Amygdala (tissue), 56 donors: ENCODE measurements around the gene ODC1.
"Not testable (repeated sequence)": the region's sequence is repeated elsewhere in the genome, so short reads cannot be mapped to it uniquely, and the experiment has no call there.

Experiments
- DNase-seq, 56 donors: peaks; one replicate each; lab custom pipeline; 2025; lab: John Stamatoyannopoulos, UW

Gene ODC1

GRCh38 chr2:10457846-10458598, 9.9 kb upstream of the ODC1 start:
- DNase-seq, result no peak

GRCh38 chr2:10457195-10457594, 9.1 kb upstream of the ODC1 start:
- DNase-seq, result not testable (repeated sequence)

GRCh38 chr2:10454505-10454904, 6.4 kb upstream of the ODC1 start:
- no peak for DNase-seq

GRCh38 chr2:10453905-10454298, 5.8 kb upstream of the ODC1 start:
- DNase-seq, result no peak

- no peak for DNase-seq
These were observed 5.1 kb upstream of the ODC1 start for GRCh38 chr2:10452956-10453904.

- no peak for DNase-seq
These were observed 4.2 kb upstream of the ODC1 start for GRCh38 chr2:10452312-10452711.

GRCh38 chr2:10451819-10452218, 3.7 kb upstream of the ODC1 start:
- DNase-seq, result no peak

GRCh38 chr2:10449838-10450691, 1.9 kb upstream of the ODC1 start:
- DNase-seq, result no peak

- DNase-seq, result no peak
These were observed 1.3 kb upstream of the ODC1 start for GRCh38 chr2:10449486-10449831.

- DNase-seq, result peak in 40 of 56 donors; percentile 44 to 98 (median 92)
These were observed 704 bp upstream of the ODC1 start for GRCh38 chr2:10448576-10449485.

GRCh38 chr2:10447300-10447894, 730 bp downstream of the ODC1 start:
- DNase-seq, result peak in 17 of 56 donors; percentile 27 to 72 (median 51)

- DNase-seq, result no peak
These were observed 1.5 kb downstream of the ODC1 start for GRCh38 chr2:10446631-10447030.

- no peak for DNase-seq
These were observed 3.7 kb downstream of the ODC1 start for GRCh38 chr2:10444463-10444862.

- not testable (repeated sequence) for DNase-seq
These were observed 5.5 kb downstream of the ODC1 start for GRCh38 chr2:10442469-10443126.

- no peak for DNase-seq
These were observed 6.2 kb downstream of the ODC1 start for GRCh38 chr2:10441948-10442347.

- DNase-seq, result no peak
These were observed 7.4 kb downstream of the ODC1 start for GRCh38 chr2:10440736-10441135.

- no peak for DNase-seq
These were observed 8.2 kb downstream of the ODC1 start for GRCh38 chr2:10439971-10440370.

- no peak for DNase-seq
These were observed 8.8 kb downstream of the ODC1 start for GRCh38 chr2:10439185-10439879.
